ENCODE measurements around the gene FOXO3.
"Not testable (repeated sequence)": the region's sequence is repeated elsewhere in the genome, so short reads cannot be mapped to it uniquely, and the experiment has no call there.

Gene FOXO3

DNA sequence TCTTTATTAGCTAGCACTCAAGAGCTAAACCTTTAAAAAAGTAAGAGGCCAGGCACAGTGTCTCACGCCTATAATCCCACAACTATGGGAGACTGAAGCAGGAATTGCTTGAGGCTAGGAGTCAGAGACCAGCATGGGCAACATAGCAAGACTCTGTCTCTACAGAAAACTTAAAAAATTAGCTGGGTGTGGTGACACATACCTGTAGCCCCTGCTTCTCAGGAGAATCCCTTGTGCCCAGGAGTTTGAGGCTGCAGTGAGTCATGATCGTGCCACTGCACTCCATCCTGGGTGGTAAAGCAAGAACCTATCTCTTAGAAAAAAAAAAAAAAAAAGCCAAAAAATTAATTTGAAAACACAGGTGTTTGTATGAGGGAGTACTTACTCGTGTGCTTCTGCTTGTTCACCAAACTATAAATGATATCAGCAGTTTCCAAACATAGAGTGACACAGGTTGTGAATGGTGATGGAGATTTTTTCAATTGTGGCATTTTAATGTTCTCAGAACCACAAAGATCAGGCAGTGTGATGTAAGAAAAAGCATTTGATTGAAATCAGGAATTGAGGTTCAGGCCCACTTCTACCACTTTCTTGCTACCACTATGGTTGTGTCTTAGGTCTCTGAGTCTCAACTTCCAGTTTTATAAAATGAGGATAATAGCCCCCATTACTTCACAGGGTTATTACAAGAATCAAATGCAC lies 104.9 kb downstream of the FOXO3 start:
- no peak for DNase-seq

DNA sequence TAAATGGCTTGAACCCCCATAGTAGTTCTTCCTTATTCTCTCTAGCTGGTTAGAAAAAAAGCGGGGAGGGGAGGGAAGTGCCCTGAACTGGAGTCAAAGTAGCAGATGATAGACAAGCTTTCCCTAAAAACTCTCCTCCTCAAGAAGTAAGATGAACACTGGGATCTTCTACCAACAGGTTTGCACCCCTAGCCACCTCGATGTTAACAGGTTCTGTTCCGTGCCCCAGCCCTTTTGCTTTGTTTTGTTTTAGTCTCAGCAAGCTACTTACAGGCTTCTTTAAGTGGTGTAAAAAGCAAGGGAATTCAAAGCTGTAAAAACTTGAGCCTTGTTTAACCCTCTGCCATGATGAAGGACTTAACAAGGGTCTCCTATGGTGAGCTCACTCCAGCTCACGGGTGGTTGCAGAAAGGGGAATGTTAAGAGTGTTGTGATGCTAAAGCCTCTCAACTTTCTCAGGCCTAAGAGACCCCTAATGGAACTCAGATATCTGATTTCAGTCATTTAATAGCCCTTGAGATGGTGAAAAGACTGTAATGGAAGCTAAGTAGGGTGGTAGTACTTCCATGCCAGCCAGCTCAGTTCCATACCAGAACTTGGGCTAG lies 106.0 kb downstream of the FOXO3 start:
- DNase-seq = no peak

DNA sequence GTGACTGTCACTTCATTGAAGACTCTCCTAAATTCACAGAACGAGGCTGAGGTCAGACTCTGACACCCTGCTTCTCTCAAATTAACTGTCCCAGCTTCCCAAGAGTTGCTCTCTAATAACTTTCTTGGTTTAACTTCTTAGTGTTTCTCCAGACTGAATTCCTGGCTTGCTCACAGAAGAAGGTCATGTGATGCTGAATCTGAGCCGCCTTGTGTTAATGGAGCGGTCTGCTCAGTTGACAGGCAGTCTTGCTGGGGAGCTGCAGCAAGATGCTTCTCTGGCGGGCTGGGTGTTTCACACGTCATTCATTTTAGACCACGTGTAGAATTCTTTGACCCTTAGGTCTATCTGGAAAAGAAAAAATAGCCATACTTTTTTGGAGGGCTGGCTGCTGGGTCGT lies 107.3 kb downstream of the FOXO3 start:
- no peak for DNase-seq

DNA sequence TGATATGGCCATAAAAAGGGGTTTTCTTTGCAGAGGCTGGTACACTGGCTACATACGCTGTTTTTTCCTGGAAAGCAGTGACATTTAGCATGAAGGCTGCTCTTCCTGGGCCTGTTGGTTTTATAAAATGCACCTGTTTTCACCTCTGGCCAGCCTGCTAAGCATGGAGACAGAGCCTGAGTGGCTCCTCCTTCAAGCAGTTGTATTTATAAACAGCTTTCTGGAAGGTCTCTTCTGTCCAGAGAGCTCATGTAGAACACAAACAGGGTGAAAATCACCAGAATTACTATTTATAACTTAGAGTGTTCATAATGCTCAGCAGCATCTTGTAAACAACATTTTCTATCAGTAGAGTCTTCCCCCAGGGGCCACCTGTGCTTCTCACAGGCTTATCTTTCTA lies 109.0 kb downstream of the FOXO3 start:
- no peak for DNase-seq

DNA sequence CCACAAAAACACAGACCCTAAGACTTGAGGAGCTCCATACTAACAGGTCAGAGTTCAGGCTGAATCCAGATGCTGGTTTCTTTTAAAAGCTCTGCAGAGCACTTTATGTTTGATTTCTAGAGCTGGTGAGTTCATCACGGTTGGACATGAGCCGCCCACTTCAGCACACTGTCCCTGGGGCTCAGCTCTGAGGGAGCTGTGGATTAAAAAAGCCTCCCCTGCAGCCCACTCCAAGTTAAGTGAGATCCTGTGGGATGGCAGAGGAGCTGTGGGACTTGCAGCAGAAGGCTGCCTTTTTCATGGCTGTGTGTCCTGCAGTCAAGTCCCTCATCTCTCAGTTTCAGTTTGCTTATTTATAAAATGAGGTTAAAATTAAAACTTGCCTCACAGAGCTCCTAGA lies 110.5 kb downstream of the FOXO3 start:
- no peak for DNase-seq

DNA sequence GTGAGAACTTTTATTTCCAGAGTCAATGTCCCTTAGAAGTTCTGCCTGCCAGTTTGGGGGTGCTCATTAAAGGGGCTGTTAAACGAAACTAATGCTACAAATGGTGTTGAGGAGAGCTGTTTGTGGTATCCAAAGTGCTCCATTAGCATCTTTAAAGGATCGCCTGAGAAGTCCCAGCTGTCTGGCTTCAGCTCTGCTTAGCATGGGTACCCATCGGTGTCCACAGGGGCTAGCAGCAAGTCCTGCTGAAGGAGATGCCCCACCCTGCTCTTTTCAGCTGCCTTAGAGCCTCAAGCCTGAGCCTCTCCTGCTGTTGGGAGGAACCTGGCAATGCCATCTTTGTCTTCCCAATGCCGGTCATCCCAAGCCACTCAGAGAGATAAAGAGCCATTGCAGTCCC lies 111.1 kb downstream of the FOXO3 start:
- DNase-seq = no peak

DNA sequence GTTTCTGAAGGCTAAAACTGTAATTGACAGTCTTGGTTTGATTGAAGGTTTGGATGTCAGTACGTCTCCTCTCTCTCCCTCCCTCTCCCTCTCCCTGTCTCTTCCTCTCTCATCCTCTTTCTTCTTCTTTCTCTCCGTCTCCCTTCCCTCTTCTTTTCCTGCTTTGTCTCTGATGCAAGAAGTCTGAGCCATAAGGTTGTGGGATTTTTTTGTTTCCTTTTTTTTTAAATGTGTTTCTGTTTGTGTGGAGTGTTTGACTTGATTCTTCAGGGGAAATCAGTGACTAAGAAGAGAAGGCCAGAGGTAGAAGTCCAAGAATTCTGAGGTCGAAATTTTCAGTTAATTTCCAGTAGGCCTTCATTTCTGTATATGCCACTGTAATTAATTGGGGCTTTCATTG lies 111.9 kb downstream of the FOXO3 start:
- DNase-seq = no peak

DNA sequence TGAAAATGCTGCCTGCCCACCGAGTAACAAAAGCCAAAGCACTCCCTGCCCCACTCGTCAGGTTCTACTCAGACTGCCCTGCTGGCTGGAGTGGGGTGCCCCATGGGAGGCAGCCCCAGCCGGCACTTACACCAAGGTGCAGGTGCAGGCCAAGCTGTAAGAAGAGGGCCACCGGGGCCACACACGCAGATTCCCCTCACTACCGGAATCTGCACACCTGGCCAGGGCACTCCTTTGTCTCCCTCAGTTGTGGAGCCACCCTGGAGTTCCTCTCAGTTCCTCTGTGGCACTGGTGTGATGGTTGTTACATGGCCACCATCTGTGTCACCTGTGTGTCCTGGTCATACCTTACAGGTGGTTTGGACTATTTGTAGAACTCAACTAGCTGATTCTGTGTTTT lies 112.4 kb downstream of the FOXO3 start:
- no peak for DNase-seq

DNA sequence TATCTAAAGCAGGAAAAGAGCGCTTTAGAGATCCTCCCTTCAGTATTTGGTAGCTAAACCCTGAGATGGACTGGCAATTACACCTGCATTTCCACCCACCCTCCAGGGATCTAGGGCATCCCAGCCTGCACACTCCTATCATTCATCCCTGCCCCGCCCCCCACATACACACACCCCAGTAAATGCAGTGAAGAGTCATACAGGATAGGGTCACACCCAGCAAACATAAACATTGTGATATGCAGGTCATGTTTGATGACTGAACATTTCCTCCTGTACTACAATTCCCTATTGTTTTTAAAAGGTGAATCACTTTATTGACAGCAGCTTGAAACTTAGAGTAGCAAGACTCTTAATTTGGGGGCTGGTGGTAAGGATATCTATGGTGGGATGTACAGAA lies 112.9 kb downstream of the FOXO3 start:
- no peak for DNase-seq

DNA sequence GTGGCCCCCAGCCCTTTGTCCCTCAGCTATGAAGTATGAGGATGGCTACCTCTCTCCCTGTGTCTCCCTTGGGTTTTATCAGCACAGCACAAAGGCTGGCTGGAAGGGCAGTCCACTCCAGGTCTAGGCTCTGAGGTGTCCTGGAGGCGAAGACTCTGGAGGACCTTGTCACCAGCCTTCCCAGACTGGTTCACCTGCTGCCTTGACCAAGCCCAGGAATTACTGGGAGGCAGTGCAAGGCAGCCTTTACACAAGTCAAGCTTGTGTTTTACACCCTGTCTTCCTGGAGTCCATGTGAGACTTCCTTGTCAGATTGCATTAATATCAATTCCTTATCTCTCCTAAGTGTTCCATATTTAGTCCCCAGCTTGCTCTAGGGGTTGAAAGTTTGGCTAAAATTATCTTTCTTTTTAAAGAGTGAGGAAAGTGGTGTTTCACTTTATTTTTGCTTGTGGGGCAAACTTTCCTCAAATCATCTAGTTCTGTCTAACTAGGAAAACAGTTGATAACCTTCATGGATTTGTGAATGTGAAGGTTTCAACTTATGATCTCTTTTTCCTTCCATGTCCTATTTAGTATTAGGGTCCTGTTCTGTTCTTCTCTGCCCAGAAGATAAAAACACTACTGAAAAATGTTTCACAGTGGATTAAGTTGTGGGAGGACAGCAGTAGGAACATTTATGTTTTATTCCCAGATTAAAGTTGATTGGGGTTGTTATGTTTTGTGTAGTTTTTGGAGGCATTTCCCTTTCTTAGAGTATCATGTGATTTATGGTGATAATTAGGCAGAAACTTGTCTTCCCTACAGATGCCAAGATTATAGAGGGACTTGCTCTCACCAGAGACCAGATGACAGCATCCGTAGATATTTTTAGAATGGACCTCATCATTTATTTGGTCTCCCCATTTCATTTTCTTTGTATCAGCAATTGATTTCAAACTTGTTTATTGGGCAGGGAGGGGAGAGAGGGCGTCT lies 114.8 kb downstream of the FOXO3 start:
- no peak for DNase-seq

DNA sequence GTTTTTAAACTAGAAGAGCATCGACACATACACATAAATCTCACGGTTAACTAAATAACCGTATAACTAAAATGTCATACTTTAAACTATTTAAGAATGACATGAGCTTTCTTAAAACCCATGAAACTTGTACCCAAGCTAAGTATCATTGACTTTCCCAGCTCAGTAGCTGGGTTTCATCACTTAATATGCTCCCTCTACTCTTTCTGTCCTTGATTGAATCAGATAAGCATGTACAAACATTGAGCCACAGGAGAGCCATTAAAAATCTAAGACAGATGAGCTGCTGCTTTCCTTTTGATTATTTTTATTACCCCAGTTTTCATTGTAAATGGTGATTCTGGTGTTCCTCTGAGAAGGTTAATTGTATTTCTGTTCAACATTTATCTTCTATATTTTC lies 115.8 kb downstream of the FOXO3 start:
- no peak for DNase-seq

DNA sequence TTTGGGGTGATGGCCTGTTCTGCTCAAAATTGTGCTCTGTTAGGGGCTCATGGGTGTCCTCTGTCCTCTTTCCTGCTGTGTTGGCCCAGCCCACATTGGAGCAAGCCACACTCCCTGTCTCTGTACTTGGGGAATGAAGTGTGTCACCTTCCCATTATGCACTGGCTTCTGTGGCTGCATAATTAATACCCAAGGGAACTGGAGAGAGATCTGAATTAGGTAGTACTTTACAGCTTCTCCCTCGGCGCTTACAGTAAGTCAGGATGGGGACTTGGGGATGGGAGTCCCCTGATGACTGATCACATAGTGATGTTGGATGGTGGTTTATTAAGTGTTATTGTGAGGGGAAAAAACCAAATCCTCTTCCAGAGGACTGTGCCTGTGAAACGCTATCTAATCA lies 116.6 kb downstream of the FOXO3 start:
- no peak for DNase-seq

DNA sequence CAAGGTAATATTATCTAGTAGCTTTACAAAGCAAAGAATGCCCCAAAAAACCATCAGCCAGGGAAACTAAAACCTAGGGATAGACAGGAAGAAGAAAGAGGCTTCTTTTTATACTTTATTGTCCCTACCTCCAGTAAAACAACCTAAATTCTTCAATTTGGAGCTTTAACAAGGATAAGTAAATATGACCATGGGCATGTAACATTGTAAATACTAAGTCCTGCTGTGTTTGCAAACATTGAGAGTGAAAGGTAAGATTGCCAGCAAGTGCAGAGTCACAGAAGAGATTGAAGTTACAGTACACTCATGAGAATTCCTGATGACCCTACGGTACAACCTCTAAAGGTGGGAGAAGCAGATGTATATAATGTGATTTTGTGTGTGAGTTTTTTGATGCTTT lies 117.2 kb downstream of the FOXO3 start:
- DNase-seq = no peak

DNA sequence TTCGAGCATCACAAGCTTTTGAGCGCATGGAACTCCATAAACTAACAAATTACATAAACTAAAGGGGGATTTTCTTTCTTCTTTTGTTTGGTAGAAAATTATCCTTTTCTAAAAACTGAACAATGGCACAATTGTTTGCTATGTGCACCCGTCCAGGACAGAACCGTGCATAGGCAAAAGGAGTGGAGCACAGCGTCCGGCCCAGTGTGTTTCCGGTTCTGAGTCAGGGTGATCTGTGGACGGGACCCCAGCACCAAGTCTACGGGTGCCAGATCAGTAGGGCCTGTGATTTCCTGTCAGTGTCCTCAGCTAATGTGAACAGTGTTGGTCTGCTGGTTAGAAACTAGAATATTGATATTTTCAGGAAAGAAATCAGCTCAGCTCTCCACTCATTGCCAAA lies 119.6 kb downstream of the FOXO3 start:
- not testable (repeated sequence) for DNase-seq

DNA sequence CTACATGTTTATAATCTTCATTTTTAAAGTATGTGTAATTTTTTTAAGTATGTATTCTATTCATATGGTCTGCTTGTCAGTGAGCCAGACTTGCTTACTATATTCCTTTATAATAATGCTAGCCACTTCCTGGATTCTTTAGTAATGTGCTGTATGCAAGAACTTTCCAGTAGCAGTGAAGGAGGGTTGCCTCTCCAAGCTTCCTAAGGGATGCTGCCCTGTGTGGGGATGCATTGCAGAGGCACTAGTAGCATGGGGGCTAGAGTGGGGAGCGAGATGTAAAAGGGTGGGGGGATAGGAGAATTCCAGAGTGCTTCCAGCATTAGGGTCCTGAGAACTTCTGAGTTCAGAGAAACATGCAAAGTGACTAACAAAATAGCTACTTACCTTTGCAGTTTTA lies 121.0 kb downstream of the FOXO3 start:
- DNase-seq = not testable (repeated sequence)

DNA sequence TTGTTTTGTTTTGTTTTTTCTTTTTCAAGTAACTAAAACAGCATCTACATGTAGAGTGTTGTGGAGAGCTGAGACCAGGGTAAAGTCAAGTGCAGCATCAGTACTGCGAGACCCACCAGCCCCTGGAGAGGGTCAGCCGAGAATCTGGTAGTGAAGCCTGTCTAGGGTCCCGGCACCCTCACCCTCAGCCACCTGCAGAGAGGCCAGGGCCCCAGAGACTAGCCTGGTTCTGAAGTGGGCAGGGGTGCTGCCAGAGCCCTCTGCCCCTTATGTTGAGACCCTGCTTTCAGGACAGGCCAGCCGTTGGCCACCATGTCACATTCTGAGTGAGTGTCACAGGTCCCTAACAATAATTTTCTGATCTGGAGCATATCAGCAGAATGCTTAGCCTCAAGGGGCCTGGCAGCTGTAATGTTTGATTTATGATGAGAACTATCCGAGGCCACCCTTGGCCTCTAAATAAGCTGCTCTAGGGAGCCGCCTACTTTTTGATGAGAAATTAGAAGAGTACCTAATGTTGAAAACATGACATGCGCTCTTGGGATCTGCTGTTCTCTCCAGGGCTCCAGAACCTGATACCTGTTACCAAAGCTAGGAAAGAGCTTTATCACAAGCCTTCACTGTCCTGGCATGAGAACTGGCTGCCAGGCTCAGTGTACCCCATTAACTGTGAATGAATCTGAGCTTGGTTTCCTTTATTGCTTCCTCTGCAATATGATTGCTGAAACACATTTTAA lies 121.8 kb downstream of the FOXO3 start:
- not testable (repeated sequence) for DNase-seq

DNA sequence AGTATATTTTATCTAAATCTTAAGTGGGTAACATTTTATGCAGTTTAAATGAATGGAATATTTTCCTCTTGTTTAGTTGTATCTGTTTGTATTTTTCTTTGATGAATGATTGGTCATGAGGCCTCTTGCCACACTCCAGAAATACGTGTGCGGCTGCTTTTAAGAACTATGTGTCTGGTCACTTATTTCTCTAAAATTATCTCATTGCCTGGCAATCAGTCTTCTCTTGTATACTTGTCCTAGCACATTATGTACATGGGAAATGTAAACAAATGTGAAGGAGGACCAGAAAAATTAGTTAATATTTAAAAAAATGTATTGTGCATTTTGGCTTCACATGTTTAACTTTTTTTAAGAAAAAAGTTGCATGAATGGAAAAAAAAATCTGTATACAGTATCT lies 123.3 kb downstream of the FOXO3 start:
- DNase-seq = not testable (repeated sequence)

DNA sequence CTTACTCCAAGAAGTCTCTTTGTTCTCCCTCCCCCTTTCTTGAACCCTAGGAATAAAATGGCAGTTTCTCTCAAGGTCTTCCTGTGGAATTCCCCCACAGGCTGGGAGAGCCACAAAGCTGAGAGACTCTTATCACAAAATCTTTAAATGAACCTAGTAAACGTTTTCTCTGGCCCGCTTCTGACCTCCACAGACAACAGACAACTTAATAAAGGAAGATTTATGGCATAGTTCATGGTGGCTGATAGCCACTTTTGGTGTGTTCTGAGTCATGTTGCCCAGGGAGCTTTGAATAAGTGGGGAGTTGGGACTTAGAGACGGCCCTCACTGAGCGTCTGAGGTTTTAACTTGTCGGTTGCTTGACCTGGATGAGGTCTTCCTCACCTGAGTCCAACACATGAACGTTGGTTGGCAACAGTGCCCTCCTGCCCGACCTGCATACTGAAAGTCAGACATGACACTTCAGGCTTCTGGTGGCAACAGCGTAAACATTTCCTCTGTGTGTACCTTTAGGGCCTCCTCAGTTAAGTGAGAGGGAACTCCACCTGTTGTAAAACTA lies 124.1 kb downstream of the FOXO3 start:
- DNase-seq = no peak

DNA sequence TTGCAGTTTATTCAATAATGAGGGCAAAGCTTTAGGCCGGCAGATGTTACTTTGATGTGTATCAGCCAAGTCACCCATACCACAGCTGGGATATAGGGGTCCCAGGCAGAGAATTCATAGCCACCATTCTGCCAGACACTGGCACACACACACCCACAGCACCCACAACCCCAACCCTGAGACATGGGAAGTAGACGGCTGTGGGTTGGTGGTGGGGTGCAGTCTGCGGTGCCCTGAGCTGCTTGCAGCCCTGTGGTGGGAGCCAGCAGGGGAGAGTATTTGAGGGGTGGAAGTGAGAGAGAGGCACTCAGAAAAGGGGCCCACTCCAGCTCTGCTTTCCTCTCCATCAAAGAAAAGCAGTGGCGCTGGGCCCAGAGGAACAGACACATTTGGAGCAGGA lies 125.3 kb downstream of the FOXO3 start:
- no peak for DNase-seq

DNA sequence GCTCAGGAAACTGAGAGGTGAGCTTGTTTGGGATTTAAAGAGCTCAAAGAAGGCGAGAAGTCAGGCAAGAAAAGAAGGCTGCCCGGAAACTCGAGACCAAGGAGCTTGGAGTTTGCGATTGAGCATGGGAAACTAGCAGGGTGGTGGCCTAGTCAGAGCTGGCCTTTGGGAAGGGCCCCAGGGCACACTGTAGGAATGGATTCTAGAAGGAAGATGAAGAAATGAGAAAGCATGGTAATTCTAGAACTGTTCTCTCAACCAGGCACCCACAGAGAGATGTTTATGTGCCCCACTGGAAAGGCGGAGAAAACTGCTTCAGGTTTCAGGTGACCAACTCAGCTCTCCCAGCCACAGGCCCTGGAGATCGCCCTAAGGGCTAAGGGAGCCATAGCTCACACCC lies 126.2 kb downstream of the FOXO3 start:
- DNase-seq = no peak

DNA sequence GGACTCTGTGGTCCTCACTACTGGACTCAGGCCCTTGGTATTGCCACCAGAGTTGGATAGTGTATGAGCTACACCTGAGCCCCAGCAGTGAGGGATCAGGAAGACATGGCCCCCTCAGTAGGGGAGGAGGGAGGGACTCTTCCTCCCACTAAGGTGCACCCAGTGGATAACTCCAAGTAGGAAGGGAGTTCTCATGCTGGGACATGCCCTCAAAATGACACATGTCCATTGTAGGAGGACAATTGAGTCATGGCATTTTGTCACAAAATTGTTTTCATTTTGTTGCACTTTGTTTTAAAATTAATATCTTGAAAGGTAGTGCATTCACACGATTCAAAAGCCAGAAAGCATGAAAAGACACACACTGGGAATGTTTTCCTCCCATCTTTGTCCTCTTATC lies 127.2 kb downstream of the FOXO3 start:
- no peak for DNase-seq

DNA sequence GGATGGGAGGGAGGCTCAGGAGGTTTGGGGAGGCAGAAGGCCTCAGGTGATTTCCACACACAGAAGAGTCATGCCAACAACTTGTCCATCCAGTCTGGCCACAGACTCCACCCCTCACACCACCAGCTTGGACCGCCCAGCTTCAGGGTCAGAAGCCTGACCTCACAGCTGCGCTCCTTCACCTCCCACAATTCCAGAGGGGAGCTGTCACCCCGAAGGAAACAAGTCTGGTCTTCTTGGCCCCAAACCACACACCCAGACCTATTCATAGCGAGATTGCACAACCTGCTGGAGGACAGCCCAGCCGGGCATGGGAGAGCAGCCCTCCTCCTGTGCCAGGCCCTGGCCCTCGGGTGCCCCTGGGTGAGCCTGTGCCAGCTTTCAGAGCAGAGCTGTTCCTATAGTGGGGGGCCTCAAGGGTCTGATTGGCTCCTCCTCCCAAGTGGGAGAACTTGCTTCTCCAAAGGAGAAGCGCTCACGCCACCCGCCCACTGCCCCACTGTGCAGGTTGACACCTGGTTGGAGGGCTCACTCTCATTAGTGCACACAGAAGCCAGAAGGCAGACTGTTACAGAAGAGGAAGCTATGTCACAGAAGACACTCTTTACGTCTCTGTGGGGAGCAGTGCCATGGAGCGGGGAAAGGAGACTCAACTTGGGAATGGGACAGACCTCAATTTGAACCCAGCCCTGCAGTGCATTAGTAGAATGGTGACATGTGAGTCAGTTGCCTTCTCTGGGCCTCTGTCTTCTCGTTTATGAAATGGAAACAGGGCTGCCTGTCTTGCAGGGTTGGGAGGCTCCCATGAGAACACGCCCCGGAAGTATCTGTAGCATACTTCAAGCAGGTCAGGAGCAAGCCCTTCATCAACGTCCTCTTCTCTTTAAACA lies 128.8 kb downstream of the FOXO3 start:
- DNase-seq = no peak
